ENCODE measurements around the gene TFAP2A.

DNA sequence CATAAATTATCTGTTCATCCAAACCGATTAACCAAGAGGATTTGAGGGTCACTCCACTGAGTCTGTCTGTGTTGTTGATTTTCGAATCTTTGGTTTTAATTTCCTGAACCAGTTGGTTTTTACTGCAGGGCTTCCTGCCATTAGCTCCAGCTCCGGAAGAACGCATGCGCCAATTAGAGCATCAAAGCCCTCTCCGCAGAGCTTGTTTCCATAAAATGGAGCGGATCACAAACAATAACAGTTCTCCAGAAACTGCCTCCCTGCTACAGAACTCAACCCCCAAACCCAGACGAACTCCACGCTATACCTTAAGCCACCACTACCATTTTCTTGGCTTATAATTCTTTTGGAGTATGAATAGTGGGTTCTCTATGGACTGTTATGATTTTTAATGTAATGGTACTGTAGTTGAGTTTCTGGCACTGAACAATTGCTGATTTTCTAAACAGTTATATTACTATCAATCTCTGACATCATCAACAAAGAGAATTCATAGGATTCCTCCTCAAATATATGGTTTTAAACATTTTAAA lies 13.8 kb downstream of the TFAP2A start:
- TF ChIP-seq, protein P1, sequence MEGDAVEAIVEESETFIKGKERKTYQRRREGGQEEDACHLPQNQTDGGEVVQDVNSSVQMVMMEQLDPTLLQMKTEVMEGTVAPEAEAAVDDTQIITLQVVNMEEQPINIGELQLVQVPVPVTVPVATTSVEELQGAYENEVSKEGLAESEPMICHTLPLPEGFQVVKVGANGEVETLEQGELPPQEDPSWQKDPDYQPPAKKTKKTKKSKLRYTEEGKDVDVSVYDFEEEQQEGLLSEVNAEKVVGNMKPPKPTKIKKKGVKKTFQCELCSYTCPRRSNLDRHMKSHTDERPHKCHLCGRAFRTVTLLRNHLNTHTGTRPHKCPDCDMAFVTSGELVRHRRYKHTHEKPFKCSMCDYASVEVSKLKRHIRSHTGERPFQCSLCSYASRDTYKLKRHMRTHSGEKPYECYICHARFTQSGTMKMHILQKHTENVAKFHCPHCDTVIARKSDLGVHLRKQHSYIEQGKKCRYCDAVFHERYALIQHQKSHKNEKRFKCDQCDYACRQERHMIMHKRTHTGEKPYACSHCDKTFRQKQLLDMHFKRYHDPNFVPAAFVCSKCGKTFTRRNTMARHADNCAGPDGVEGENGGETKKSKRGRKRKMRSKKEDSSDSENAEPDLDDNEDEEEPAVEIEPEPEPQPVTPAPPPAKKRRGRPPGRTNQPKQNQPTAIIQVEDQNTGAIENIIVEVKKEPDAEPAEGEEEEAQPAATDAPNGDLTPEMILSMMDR (conservative IDR thresholded peaks at IDR 0.05 in 1 of 2, IDR thresholded peaks at IDR 0.05 in 1 of 2; ENCODE audit: low read depth in 1 of 2, low read length in 2 of 2): no peak
- no peak for TF ChIP-seq EZH2 (IDR thresholded peaks at IDR 0.05; ENCODE audit: low read length, missing control alignments)

All from fibroblast of lung (primary cell).